ENCODE results near the gene FOXD4L5. TPM values are rescaled to one million over a fixed set of nuclear protein-coding genes. Genes with fewer than 3 reads are reported as not detected.
"Not testable (repeated sequence)": the region's sequence is repeated elsewhere in the genome, so short reads cannot be mapped to it uniquely, and the experiment has no call there.

FOXD4L5 gene
- not detected for polyA plus RNA-seq (2013, experiment 1 of 2; ENCODE audit: insufficient read length)
- polyA plus RNA-seq (2013, experiment 2 of 2; ENCODE audit: insufficient read length): 0.04 TPM

GRCh38 chr9:65285109-65285508, at the start of gene FOXD4L5:
TSS of gene FOXD4L5 (minus strand) at chr9:65285209. CDS start at chr9:65284377, 832 bp downstream.
- DNase-seq: not testable (repeated sequence)

- DNase-seq: not testable (repeated sequence)
These were observed 1.1 kb downstream of the FOXD4L5 start for GRCh38 chr9:65283943-65284342.

GRCh38 chr9:65282976-65283375, 2.0 kb downstream of the FOXD4L5 start:
- DNase-seq: not testable (repeated sequence)
